Stimulated activated CD8-positive, alpha-beta memory T cell treated with anti-CD3 and anti-CD28 coated beads, Interleukin-7, amount 100 ng/mL, for 24 hours (primary cell): Measurements from ENCODE around the gene MIR17HG.
"Not testable (repeated sequence)": the region's sequence is repeated elsewhere in the genome, so short reads cannot be mapped to it uniquely, and the experiment has no call there.

ENCODE experiments used
- DNase-seq: peaks from one replicate; pipeline ENCODE4 v3.0.0-alpha.2; 2020; ENCODE audit warnings: low read depth

The MIR17HG gene

GRCh38 chr13:91347202-91347995 lies at the start of gene MIR17HG:
Gene MIR17HG, plus strand, starts transcription at chr13:91347687.
- peak; percentile 79 for DNase-seq

- DNase-seq, result no peak
These were observed 49.4 kb upstream of the MIR17HG start for GRCh38 chr13:91298060-91298459.

- no peak for DNase-seq
These were observed 45.4 kb upstream of the MIR17HG start for GRCh38 chr13:91302111-91302510.

GRCh38 chr13:91303031-91303430 lies 44.5 kb upstream of the MIR17HG start:
- DNase-seq, result no peak

GRCh38 chr13:91304741-91305140 lies 42.7 kb upstream of the MIR17HG start:
- no peak for DNase-seq

- no peak for DNase-seq
These were observed 41.8 kb upstream of the MIR17HG start for GRCh38 chr13:91305652-91306051.

- no peak for DNase-seq
These were observed 39.6 kb upstream of the MIR17HG start for GRCh38 chr13:91307887-91308286.

- DNase-seq, result no peak
These were observed 39.2 kb upstream of the MIR17HG start for GRCh38 chr13:91308299-91308698.

- no peak for DNase-seq
These were observed 36.0 kb upstream of the MIR17HG start for GRCh38 chr13:91311491-91311890.

GRCh38 chr13:91312324-91312723 lies 35.2 kb upstream of the MIR17HG start:
- no peak for DNase-seq

- no peak for DNase-seq
These were observed 34.4 kb upstream of the MIR17HG start for GRCh38 chr13:91313103-91313502.

- no peak for DNase-seq
These were observed 33.9 kb upstream of the MIR17HG start for GRCh38 chr13:91313581-91313980.

GRCh38 chr13:91314888-91315287 lies 32.6 kb upstream of the MIR17HG start:
- DNase-seq, result no peak

GRCh38 chr13:91318886-91319285 lies 28.6 kb upstream of the MIR17HG start:
- DNase-seq, result no peak

- no peak for DNase-seq
These were observed 27.5 kb upstream of the MIR17HG start for GRCh38 chr13:91319996-91320395.

GRCh38 chr13:91320990-91321389 lies 26.5 kb upstream of the MIR17HG start:
- DNase-seq, result not testable (repeated sequence)

- DNase-seq, result no peak
These were observed 24.1 kb upstream of the MIR17HG start for GRCh38 chr13:91323349-91323748.

- DNase-seq, result no peak
These were observed 21.3 kb upstream of the MIR17HG start for GRCh38 chr13:91326146-91326545.

- no peak for DNase-seq
These were observed 18.8 kb upstream of the MIR17HG start for GRCh38 chr13:91328726-91329125.

- no peak for DNase-seq
These were observed 17.8 kb upstream of the MIR17HG start for GRCh38 chr13:91329733-91330132.

GRCh38 chr13:91331047-91331915 lies 16.2 kb upstream of the MIR17HG start:
- no peak for DNase-seq

- DNase-seq, result no peak
These were observed 1.4 kb upstream of the MIR17HG start for GRCh38 chr13:91346062-91346461.

GRCh38 chr13:91346850-91347201 lies 661 bp upstream of the MIR17HG start:
- peak; percentile 18 for DNase-seq
